ENCODE results near the gene KRT4.

Gene KRT4

GRCh38 chr12:52792185-52793029 lies 21.5 kb downstream of the KRT4 start:
- no peak for DNase-seq (ENCODE audit: low read depth in 2 of 2)

GRCh38 chr12:52791271-52792184 lies 22.4 kb downstream of the KRT4 start:
- DNase-seq (ENCODE audit: low read depth in 2 of 2), result no peak

- DNase-seq (ENCODE audit: low read depth in 2 of 2), result no peak
Observed at GRCh38 chr12:52790427-52791270, 23.3 kb downstream of the KRT4 start.

- DNase-seq (ENCODE audit: low read depth in 2 of 2), result no peak
Observed at GRCh38 chr12:52789637-52790426, 24.1 kb downstream of the KRT4 start.

- no peak for DNase-seq (ENCODE audit: low read depth in 2 of 2)
Observed at GRCh38 chr12:52788876-52789636, 24.9 kb downstream of the KRT4 start.

GRCh38 chr12:52788192-52788875 lies 25.6 kb downstream of the KRT4 start:
- DNase-seq (ENCODE audit: low read depth in 2 of 2), result no peak

GRCh38 chr12:52787324-52788191 lies 26.4 kb downstream of the KRT4 start:
- DNase-seq (ENCODE audit: low read depth in 2 of 2), result no peak

- DNase-seq (ENCODE audit: low read depth in 2 of 2), result no peak
Observed at GRCh38 chr12:52784909-52785308, 29.0 kb downstream of the KRT4 start.

GRCh38 chr12:52783563-52784316 lies 30.2 kb downstream of the KRT4 start:
- DNase-seq (ENCODE audit: low read depth in 2 of 2), result no peak

GRCh38 chr12:52782502-52782901 lies 31.4 kb downstream of the KRT4 start:
- DNase-seq (ENCODE audit: low read depth in 2 of 2), result no peak

- DNase-seq (ENCODE audit: low read depth in 2 of 2), result no peak
Observed at GRCh38 chr12:52781399-52782082, 32.4 kb downstream of the KRT4 start.

GRCh38 chr12:52779914-52780313 lies 34.0 kb downstream of the KRT4 start:
- no peak for DNase-seq (ENCODE audit: low read depth in 2 of 2)

- DNase-seq (ENCODE audit: low read depth in 2 of 2), result no peak
Observed at GRCh38 chr12:52778833-52779232, 35.1 kb downstream of the KRT4 start.

- no peak for DNase-seq (ENCODE audit: low read depth in 2 of 2)
Observed at GRCh38 chr12:52777566-52777965, 36.4 kb downstream of the KRT4 start.

- DNase-seq (ENCODE audit: low read depth in 2 of 2), result no peak
Observed at GRCh38 chr12:52776913-52777395, 37.0 kb downstream of the KRT4 start, which contains the start of gene KRT76. TSS of gene KRT76 (minus strand) at chr12:52777345. CDS start at chr12:52777291, 54 bp downstream.

GRCh38 chr12:52776435-52776834 lies 37.5 kb downstream of the KRT4 start:
- no peak for DNase-seq (ENCODE audit: low read depth in 2 of 2)
